ENCODE results near the gene MAPKAPK2.

MAPKAPK2 gene

DNA sequence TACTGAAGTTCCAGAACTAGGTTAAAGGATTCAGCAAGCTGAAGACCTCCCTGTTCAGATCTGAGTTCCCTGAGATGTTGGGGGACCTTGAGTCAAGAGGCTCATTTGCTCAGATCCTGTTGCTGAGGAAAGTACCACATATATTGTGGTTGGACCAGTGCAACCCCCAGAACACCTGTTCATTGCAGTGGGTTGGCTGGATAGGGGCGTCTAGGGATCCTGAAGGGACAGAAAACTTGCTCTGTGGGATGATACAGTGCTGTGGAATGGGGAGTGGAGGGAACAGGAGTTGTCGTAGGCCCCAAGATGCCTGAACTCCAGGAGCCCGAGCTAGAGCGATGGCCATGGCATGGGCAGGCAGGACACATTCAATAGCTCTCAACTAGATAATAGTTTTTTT is 24.6 kb upstream of the MAPKAPK2 start:
- no peak for DNase-seq (ENCODE audit: low read depth in 1 of 2, low spot score in 1 of 2)

- no peak for DNase-seq (ENCODE audit: low read depth in 1 of 2, low spot score in 1 of 2)
Measured at GRCh38 chr1:206661161-206661820, 23.4 kb upstream of the MAPKAPK2 start.

GRCh38 chr1:206662396-206663092 is 22.2 kb upstream of the MAPKAPK2 start:
- DNase-seq (ENCODE audit: low read depth in 1 of 2, low spot score in 1 of 2) = no peak

GRCh38 chr1:206663362-206663761 is 21.3 kb upstream of the MAPKAPK2 start:
- no peak for DNase-seq (ENCODE audit: low read depth in 1 of 2, low spot score in 1 of 2)

DNA sequence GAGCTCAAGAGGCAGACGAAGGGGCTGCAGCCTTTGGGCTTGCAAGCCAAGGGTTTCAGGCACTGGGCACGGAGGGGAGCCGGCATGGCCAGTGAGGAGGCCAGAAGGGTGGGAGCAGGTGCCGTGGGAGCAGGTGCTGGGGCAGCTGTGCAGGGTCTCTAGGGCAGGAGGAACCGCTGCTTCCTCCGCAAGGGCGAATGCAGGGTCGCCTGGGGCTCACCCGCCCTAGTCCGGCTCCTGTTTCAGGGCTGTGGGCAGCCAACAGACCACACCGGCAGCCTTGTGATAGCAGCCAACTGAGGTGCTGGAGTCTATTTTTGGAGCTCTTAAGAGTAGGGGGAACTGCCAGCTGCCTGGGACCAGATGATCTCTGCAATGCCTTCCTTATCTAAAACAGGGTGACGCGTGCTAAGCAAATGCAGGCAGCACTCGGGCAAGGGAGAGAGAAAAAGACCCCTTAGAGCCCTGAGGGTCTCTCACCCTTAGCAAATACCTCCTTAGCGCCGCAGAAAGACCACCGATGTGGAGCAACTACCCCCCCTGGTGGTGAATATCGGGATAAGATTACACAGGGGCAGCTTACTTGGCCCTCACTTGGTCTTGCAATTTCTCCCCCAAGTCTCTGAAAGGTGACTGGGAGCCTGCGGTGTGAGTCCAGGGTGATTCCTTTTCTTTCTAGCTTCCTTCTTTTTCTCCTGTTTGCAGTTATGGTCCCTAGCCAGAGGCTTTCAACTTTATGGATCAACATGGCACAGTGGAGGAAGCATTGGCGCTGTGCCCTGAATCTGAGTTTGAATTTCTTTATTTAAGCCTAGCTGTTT is 20.7 kb upstream of the MAPKAPK2 start:
- peak in 1 of 2 donors; percentile 47 for DNase-seq (ENCODE audit: low read depth in 1 of 2, low spot score in 1 of 2)

GRCh38 chr1:206664740-206665139 is 20.0 kb upstream of the MAPKAPK2 start:
- no peak for DNase-seq (ENCODE audit: low read depth in 1 of 2, low spot score in 1 of 2)

- no peak for DNase-seq (ENCODE audit: low read depth in 1 of 2, low spot score in 1 of 2)
Measured at GRCh38 chr1:206666031-206666561, 18.6 kb upstream of the MAPKAPK2 start.

- no peak for DNase-seq (ENCODE audit: low read depth in 1 of 2, low spot score in 1 of 2)
Measured at GRCh38 chr1:206666954-206667665, 17.6 kb upstream of the MAPKAPK2 start.

- no peak for DNase-seq (ENCODE audit: low read depth in 1 of 2, low spot score in 1 of 2)
Measured at GRCh38 chr1:206668351-206668750, 16.4 kb upstream of the MAPKAPK2 start.

- DNase-seq (ENCODE audit: low read depth in 1 of 2, low spot score in 1 of 2) = no peak
Measured at GRCh38 chr1:206668874-206669410, 15.8 kb upstream of the MAPKAPK2 start.

- no peak for DNase-seq (ENCODE audit: low read depth in 1 of 2, low spot score in 1 of 2)
Measured at GRCh38 chr1:206672011-206672688, 12.6 kb upstream of the MAPKAPK2 start.

DNA sequence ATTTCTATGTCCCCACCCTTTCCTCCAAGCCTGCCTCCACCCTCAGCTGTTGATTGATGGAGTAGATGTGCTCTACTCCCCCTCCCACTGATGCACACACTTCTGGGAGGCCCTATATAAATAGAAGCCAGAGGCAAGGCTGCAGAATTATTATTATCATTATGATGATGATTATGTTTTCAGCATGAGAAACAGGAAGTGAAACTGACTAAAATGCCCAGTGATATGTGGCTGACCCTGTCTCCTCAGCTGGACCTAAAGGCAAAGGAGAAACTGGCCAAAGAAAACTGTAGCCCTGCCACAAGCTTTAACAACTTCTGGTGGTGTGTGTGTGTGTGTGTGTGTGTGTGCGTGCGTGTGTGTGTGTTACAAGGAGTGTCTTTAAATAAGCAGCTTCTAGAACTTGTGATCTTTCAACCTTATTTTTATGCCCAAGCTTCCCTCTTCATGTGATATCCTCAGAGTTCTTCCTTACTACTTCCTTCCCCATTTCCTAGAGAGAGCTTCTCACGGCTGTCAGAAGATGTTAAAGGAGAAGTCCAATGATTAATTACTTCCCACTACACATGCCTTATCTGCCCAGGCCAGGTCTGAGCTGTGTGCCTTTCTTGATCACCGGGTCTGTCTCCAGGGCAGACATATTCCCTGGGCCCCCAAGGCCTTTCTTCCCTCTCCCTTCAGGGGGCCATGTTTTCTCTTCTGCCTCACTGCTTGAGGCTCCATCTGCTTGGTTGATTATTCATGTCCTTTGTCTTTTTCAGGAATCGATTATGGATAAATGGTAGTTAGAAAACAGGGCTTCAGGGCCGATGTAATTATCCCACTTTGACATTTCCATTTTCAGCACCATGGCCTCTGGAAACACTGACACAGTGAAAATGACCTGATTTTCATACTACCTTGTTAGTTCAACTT is 11.6 kb upstream of the MAPKAPK2 start:
- no peak for DNase-seq (ENCODE audit: low read depth in 1 of 2, low spot score in 1 of 2)

DNA sequence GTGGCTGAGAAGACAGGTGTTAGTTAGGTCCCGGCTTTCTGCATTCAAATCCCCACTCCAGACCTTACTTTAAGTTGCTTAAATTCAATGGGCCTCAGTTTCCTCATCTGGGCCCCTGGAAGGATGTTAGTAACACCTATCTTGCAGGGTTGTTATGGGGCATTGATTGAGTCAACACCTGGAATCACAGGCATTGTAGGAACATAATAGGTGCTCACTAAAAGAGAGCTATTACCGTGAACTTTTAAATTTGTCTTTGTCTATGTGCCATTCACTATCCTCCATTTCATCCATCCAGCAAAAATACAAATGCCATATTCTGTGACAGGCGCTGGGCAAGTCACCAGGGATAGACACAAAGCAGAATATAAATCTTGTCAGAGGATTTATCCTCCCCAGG is 10.5 kb upstream of the MAPKAPK2 start:
- no peak for DNase-seq (ENCODE audit: low read depth in 1 of 2, low spot score in 1 of 2)

- no peak for DNase-seq (ENCODE audit: low read depth in 1 of 2, low spot score in 1 of 2)
Measured at GRCh38 chr1:206674745-206675175, 9.9 kb upstream of the MAPKAPK2 start.

GRCh38 chr1:206676499-206676898 is 8.2 kb upstream of the MAPKAPK2 start:
- no peak for DNase-seq (ENCODE audit: low read depth in 1 of 2, low spot score in 1 of 2)

DNA sequence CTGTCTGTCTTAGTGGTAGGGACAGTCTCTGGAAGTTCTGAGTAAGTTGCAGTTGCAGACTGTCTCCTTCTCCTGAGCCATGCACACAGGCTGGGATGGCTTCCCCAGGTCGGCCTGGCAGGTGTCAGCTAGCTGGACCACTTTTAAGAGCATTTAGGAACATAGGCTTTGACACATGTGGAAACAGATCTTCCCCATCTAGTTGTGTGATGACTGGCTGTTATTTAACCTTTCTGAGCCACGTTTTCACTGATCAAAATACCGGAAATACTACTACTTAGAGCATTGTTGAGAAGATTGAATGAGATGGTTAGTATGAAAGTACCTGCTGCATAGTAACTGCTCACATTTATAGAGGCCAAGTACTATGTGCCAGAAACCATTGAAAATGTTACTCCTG is 6.2 kb upstream of the MAPKAPK2 start:
- DNase-seq (ENCODE audit: low read depth in 1 of 2, low spot score in 1 of 2) = no peak

- no peak for DNase-seq (ENCODE audit: low read depth in 1 of 2, low spot score in 1 of 2)
Measured at GRCh38 chr1:206679738-206680211, 4.9 kb upstream of the MAPKAPK2 start.

GRCh38 chr1:206680279-206680678 is 4.4 kb upstream of the MAPKAPK2 start:
- DNase-seq (ENCODE audit: low read depth in 1 of 2, low spot score in 1 of 2) = no peak

DNA sequence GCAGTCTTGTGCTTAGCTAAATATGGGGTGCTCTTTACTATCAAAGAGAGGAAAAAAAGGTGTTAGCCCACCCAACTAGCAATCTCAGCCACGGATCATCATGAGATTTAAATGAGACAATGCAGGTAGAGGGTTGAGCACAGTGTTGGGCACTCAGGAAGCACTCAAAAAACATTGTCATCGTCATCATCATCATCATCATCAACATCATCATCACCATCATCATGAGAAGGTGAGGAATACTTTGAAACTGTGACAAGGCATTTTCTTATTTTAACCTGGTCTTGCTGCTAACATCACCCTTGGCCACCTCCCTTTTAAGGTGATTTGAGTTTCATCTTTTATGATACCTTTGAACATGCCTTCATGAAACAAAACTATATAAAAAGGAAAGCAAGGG is 3.3 kb upstream of the MAPKAPK2 start:
- no peak for DNase-seq (ENCODE audit: low read depth in 1 of 2, low spot score in 1 of 2)
